Prostate gland (tissue), 2 donors: ENCODE measurements around the gene APOBEC3B. TPM values are rescaled to one million over a fixed set of nuclear protein-coding genes. Genes with fewer than 3 reads are reported as not detected.
"Not testable (repeated sequence)": the region's sequence is repeated elsewhere in the genome, so short reads cannot be mapped to it uniquely, and the experiment has no call there.

Source experiments
- DNase-seq: peaks from one replicate; pipeline ENCODE4 v3.0.0-alpha.2; 2019; ENCODE audit warnings: low spot score
- H3K27ac ChIP-seq, 2 donors: fragments of 200-600 bp; sonication (generic); 2 replicates each; pipeline ENCODE4 v1.5.1; 2017 to 2019
- H3K27me3 ChIP-seq: fragments of 200-600 bp; sonication (generic); replicated peaks from 2 replicates; pipeline ENCODE4 v1.5.1; 2019; ENCODE audit not compliant: insufficient read depth
- H3K36me3 ChIP-seq, 2 donors: fragments of 200-600 bp; sonication (generic); 1 replicate in 1 of 2; 2 replicates in 1 of 2; pipeline versions ENCODE4 v1.5.1 to v1.8.1; 2017 to 2019
- H3K4me1 ChIP-seq: fragments of 200-600 bp; sonication (generic); replicated peaks from 2 replicates; pipeline ENCODE4 v1.5.1; 2019
- H3K4me3 ChIP-seq, 2 donors: fragments of 200-600 bp; sonication (generic); 2 replicates each; pipeline ENCODE4 v1.5.1; 2017 to 2019
- H3K9me3 ChIP-seq: fragments of 200-600 bp; sonication (generic); 2 replicates; pipeline ENCODE4 v1.5.1; 2017
- CTCF ChIP-seq, 4 experiments: fragments of 200-600 bp in 2 of 4; fragments of 450-650 bp in 2 of 4; sonication (generic) in 2 of 4; IDR thresholded peaks; 1 replicate in 3 of 4; 2 replicates in 1 of 4; pipeline ENCODE4 v1.5.1; 2016 to 2019; ENCODE audit warnings: antibody characterized with exemption in 4 of 4, mild to moderate bottlenecking in 2 of 4, moderate library complexity in 2 of 4
- POLR2A ChIP-seq: fragments of 450-650 bp; IDR thresholded peaks from one replicate; pipeline ENCODE4 v1.6.1; 2016; ENCODE audit warnings: antibody characterized with exemption, mild to moderate bottlenecking
- POLR2AphosphoS5 ChIP-seq: sonication (generic); formaldehyde crosslinking; IDR thresholded peaks from one replicate; pipeline ENCODE4 v1.6.1; 2017; ENCODE audit warnings: antibody characterized with exemption
- WGBS: methylation state at CpG from one replicate; pipeline ENCODE4 v1.1.5; 2018; 5-methylcytosine and 5-hydroxymethylcytosine counted together
- intact Hi-C: fragments of 100-400 bp; cut with DNase I; formaldehyde crosslinking; loops from one replicate; pipeline ENCODE4 v1.14.2; 2022
- total RNA-seq, 2 donors: library from RNA; depleted of rRNA; stranded (reverse); fragments of >200 nt; gene quantifications; one replicate each; pipeline ENCODE4 v1.1.0, GENCODE V29; 2016

The APOBEC3B gene
- total RNA-seq, 2 donors from 2014 or later = 0.91 to 1.5 TPM

GRCh38 chr22:39016592-39016991 lies 34.4 kb downstream of the APOBEC3B start:
- WGBS = 96% methylated on average over 13 of the region's 13 CpGs
- Histone ChIP-seq H3K27me3 (no peaks in the 10 kb centered on the region), H3K36me3 (no peaks in the 10 kb centered on the region), H3K27ac (no peak overlapping the region), H3K4me1 (no peaks in the 10 kb centered on the region), H3K9me3 (no peaks in the 10 kb centered on the region), H3K4me3 (no peak overlapping the region)
- no peak for DNase-seq
- intact Hi-C loops = loop anchor here (10.0 kb wide), 2 partner anchors 108 to 298 kb away; partner anchors contain the start of gene RPL3
- TF ChIP-seq POLR2A (no peak), POLR2AphosphoS5 (no peak), CTCF (IDR thresholded peaks at IDR 0.05) (no peak)

GRCh38 chr22:39017596-39018365 lies 35.6 kb downstream of the APOBEC3B start:
- DNase-seq = no peak
- H3K27me3 ChIP-seq = no peaks in the 10 kb centered on the region
- no peak overlapping the region for H3K4me3 ChIP-seq
- 77% methylated on average over 18 of the region's 18 CpGs for WGBS
- H3K9me3 ChIP-seq = no peaks in the 10 kb centered on the region
- no peaks in the 10 kb centered on the region for H3K36me3 ChIP-seq
- intact Hi-C loops = loop anchor here (10.0 kb wide), 2 partner anchors 107 to 297 kb away; partner anchors contain the start of gene RPL3
- H3K27ac ChIP-seq = no peak overlapping the region
- H3K4me1 ChIP-seq = no peaks in the 10 kb centered on the region
- no peak for TF ChIP-seq CTCF (IDR thresholded peaks at IDR 0.05)
- TF ChIP-seq POLR2AphosphoS5 = no peak
- no peak for TF ChIP-seq POLR2A

GRCh38 chr22:39020021-39020651 lies 38.0 kb downstream of the APOBEC3B start:
- Histone ChIP-seq H3K4me3 (peak overlapping the region in 1 of 2 donors; percentile 10), H3K27ac (peak overlapping the region; percentile 39 to 43)
- intact Hi-C loops, DNase-seq, H3K36me3 ChIP-seq, H3K4me1 ChIP-seq, H3K27me3 ChIP-seq, H3K9me3 ChIP-seq: not testable (repeated sequence)
- TF ChIP-seq POLR2AphosphoS5 = peak; percentile 31
- WGBS = 55% methylated on average over 15 of the region's 15 CpGs

GRCh38 chr22:39021552-39022250 lies 39.6 kb downstream of the APOBEC3B start:
- intact Hi-C loops = no loop called here
- no peaks in the 10 kb centered on the region for H3K4me1 ChIP-seq
- TF ChIP-seq CTCF (IDR thresholded peaks at IDR 0.05) (no peak), POLR2A (no peak), POLR2AphosphoS5 (no peak)
- H3K4me3 ChIP-seq = peak overlapping the region; percentile 7 to 18
- H3K36me3 ChIP-seq = no peaks in the 10 kb centered on the region
- peak overlapping the region; percentile 58 to 66 for H3K27ac ChIP-seq
- no peak for DNase-seq
- H3K27me3 ChIP-seq = no peaks in the 10 kb centered on the region
- no peaks in the 10 kb centered on the region for H3K9me3 ChIP-seq
- WGBS = 64% methylated on average over 9 of the region's 9 CpGs

- Histone ChIP-seq H3K4me3 (no peak overlapping the region), H3K9me3 (no peaks in the 10 kb centered on the region), H3K36me3 (no peaks in the 10 kb centered on the region), H3K27me3 (no peaks in the 10 kb centered on the region), H3K4me1 (no peaks in the 10 kb centered on the region), H3K27ac (no peak overlapping the region)
- no peak for DNase-seq
- WGBS = 73% methylated on average over 15 of the region's 15 CpGs
- intact Hi-C loops = no loop called here
- TF ChIP-seq CTCF (IDR thresholded peaks at IDR 0.05) (no peak), POLR2AphosphoS5 (no peak), POLR2A (no peak)
Observed at GRCh38 chr22:39024519-39025308, 42.6 kb downstream of the APOBEC3B start.
